PC-9 (cell line): ENCODE results near the gene PDE6D. TPM values are rescaled to one million over a fixed set of nuclear protein-coding genes. Genes with fewer than 3 reads are reported as not detected.

Experiments used
- BruUV-seq: library from RNA; stranded (reverse); fragments of 400-500 nt; replicated peaks from 2 replicates; lab custom pipeline; 2021; lab: Mats Ljungman, UMichigan
- CTCF ChIA-PET: fragments of 300-600 bp; sonication (Branson Sonifier 250); formaldehyde crosslinking; loops from one replicate; lab custom pipeline; 2022; ENCODE audit warnings: antibody characterized with exemption; lab: Charles Lee
- POLR2A ChIA-PET: fragments of 300-600 bp; sonication (Branson Sonifier 250); formaldehyde crosslinking; loops from one replicate; lab custom pipeline; 2022; ENCODE audit warnings: antibody characterized with exemption; ENCODE audit not compliant: unreplicated experiment; lab: Charles Lee
- DNase-seq, 2 experiments: peaks; one replicate each; pipeline versions ENCODE4 v3.0.0 to v3.0.0-alpha.2; 2015 to 2022; ENCODE audit warnings: mixed read lengths in 1 of 2
- H2AFZ ChIP-seq: fragments of 200-600 bp; sonication (generic); 2 replicates; pipeline ENCODE4 v1.8.1; 2017; ENCODE audit warnings: antibody characterized with exemption
- H3F3A ChIP-seq: fragments of 200-600 bp; sonication (generic); 2 replicates; pipeline ENCODE4 v1.8.1; 2017; ENCODE audit warnings: antibody characterized with exemption, mild to moderate bottlenecking, low read depth; ENCODE audit not compliant: insufficient read depth
- H3K27ac ChIP-seq: fragments of 200-600 bp; sonication (generic); 2 replicates; pipeline ENCODE4 v1.6.1; 2016; ENCODE audit warnings: mixed run types
- H3K27me3 ChIP-seq: fragments of 200-600 bp; sonication (generic); 2 replicates; pipeline ENCODE4 v1.6.1; 2016; ENCODE audit warnings: low read depth, mixed run types; ENCODE audit not compliant: insufficient read depth
- H3K36me3 ChIP-seq: fragments of 200-600 bp; sonication (generic); 2 replicates; pipeline ENCODE4 v1.6.1; 2016; ENCODE audit warnings: low read depth, mixed run types
- H3K4me1 ChIP-seq: fragments of 200-600 bp; sonication (generic); replicated peaks from 2 replicates; pipeline ENCODE4 v1.6.1; 2016; ENCODE audit warnings: mixed run types; ENCODE audit not compliant: insufficient read depth
- H3K4me2 ChIP-seq: fragments of 200-600 bp; sonication (generic); 2 replicates; pipeline ENCODE4 v1.6.1; 2017; ENCODE audit warnings: mixed run types
- H3K4me3 ChIP-seq: fragments of 200-600 bp; sonication (generic); 2 replicates; pipeline ENCODE4 v1.6.1; 2016; ENCODE audit warnings: mixed run types
- H3K79me2 ChIP-seq: fragments of 200-600 bp; sonication (generic); 2 replicates; pipeline ENCODE4 v1.6.1; 2017; ENCODE audit warnings: low read depth, mixed run types
- H3K9me2 ChIP-seq: fragments of 200-600 bp; sonication (generic); 2 replicates; pipeline ENCODE4 v1.8.1; 2017; ENCODE audit warnings: mild to moderate bottlenecking; ENCODE audit not compliant: insufficient read depth
- H3K9me3 ChIP-seq: fragments of 200-600 bp; sonication (generic); 2 replicates; pipeline ENCODE4 v1.8.1; 2016; ENCODE audit warnings: low read depth; ENCODE audit not compliant: insufficient read depth
- H4K20me1 ChIP-seq: fragments of 200-600 bp; sonication (generic); 2 replicates; pipeline ENCODE4 v1.8.1; 2017; ENCODE audit not compliant: insufficient read depth
- CTCF ChIP-seq: fragments of 200-600 bp; sonication (generic); conservative IDR thresholded peaks from 2 replicates; pipeline ENCODE4 v1.6.1; 2017; ENCODE audit warnings: mixed run types, antibody characterized with exemption, mild to moderate bottlenecking, moderate library complexity
- EZH2 ChIP-seq: fragments of 200-600 bp; sonication (generic); IDR thresholded peaks from 2 replicates; pipeline ENCODE4 v1.8.0; 2017; ENCODE audit warnings: antibody characterized with exemption, low read depth
- intact Hi-C: fragments of 100-400 bp; cut with micrococcal nuclease; formaldehyde crosslinking; loops from one replicate; pipeline ENCODE4 v1.10.0; 2022; ENCODE audit not compliant: unreplicated experiment
- total RNA-seq: library from RNA; stranded (reverse); gene quantifications from 2 replicates; pipeline ENCODE4 v1.2.3, GENCODE V29; 2021

PDE6D gene
- total RNA-seq, 1 experiment from 2014 or later, result 32.2 TPM

- Histone ChIP-seq H4K20me1 (no peaks in the 10 kb centered on the region), H2AFZ (no peak overlapping the region), H3K4me2 (no peak overlapping the region), H3K36me3 (no peaks in the 10 kb centered on the region), H3K27me3 (no peaks in the 10 kb centered on the region), H3K27ac (no peak overlapping the region), H3K79me2 (no peaks in the 10 kb centered on the region), H3K4me3 (no peak overlapping the region), H3K4me1 (no peaks in the 10 kb centered on the region), H3K9me3 (no peaks in the 10 kb centered on the region), H3F3A (no peaks in the 10 kb centered on the region), H3K9me2 (no peaks in the 10 kb centered on the region)
- ChIA-PET CTCF (interaction anchor here (0.6 to 0.7 kb wide), 2 partner anchors 159 to 527 kb away, joined by 4 read pairs; partner anchors contain the start of gene NMUR1), POLR2A (no interaction called here)
- no TSS peak for BruUV-seq
- no peak for TF ChIP-seq EZH2
- no peak for TF ChIP-seq CTCF
- intact Hi-C loops, result no loop called here
- no peak for DNase-seq
Observed at GRCh38 chr2:231689124-231689893, 91.8 kb downstream of the PDE6D start.

GRCh38 chr2:231688719-231689118 is 92.4 kb downstream of the PDE6D start:
- no peaks in the 10 kb centered on the region for H3K4me1 ChIP-seq
- H3K79me2 ChIP-seq, result no peaks in the 10 kb centered on the region
- POLR2A ChIA-PET, result no interaction called here
- no peaks in the 10 kb centered on the region for H4K20me1 ChIP-seq
- no peaks in the 10 kb centered on the region for H3K27me3 ChIP-seq
- CTCF ChIA-PET, result interaction anchor here (0.6 kb wide), 1 partner anchor 526 kb away, joined by 4 read pairs; no protein-coding TSS in a partner anchor
- H3K4me2 ChIP-seq, result no peak overlapping the region
- no peaks in the 10 kb centered on the region for H3F3A ChIP-seq
- no peaks in the 10 kb centered on the region for H3K36me3 ChIP-seq
- H3K27ac ChIP-seq, result no peak overlapping the region
- BruUV-seq, result no TSS peak
- TF ChIP-seq EZH2, result no peak
- no peak for TF ChIP-seq CTCF
- intact Hi-C loops, result no loop called here
- H3K9me3 ChIP-seq, result no peaks in the 10 kb centered on the region
- no peak for DNase-seq
- no peak overlapping the region for H3K4me3 ChIP-seq
- no peaks in the 10 kb centered on the region for H3K9me2 ChIP-seq
- H2AFZ ChIP-seq, result no peak overlapping the region

- TF ChIP-seq CTCF, result no peak
- no peak for TF ChIP-seq EZH2
- intact Hi-C loops, result no loop called here
- H3K4me2 ChIP-seq, result no peak overlapping the region
Observed at GRCh38 chr2:231687961-231688360, 93.1 kb downstream of the PDE6D start.

More at GRCh38 chr2:231687961-231688360, 93.1 kb downstream of the PDE6D start:
- H3K9me3 ChIP-seq, result no peaks in the 10 kb centered on the region
- H3K4me3 ChIP-seq, result no peak overlapping the region
- CTCF ChIA-PET, result no interaction called here
- H2AFZ ChIP-seq, result no peak overlapping the region
- no peaks in the 10 kb centered on the region for H3F3A ChIP-seq
- no peaks in the 10 kb centered on the region for H3K4me1 ChIP-seq
- no peaks in the 10 kb centered on the region for H3K9me2 ChIP-seq
- H4K20me1 ChIP-seq, result no peaks in the 10 kb centered on the region
- H3K27ac ChIP-seq, result no peak overlapping the region
- BruUV-seq, result TSS peak; percentile 42
- POLR2A ChIA-PET, result no interaction called here
- no peak for DNase-seq
- H3K36me3 ChIP-seq, result no peaks in the 10 kb centered on the region
- no peaks in the 10 kb centered on the region for H3K79me2 ChIP-seq
- no peaks in the 10 kb centered on the region for H3K27me3 ChIP-seq
